NT2/D1 (cell line): ENCODE data around the gene CDO1.

Source experiments
- SUZ12 ChIP-seq: IDR thresholded peaks from 2 replicates; pipeline ENCODE4 v1.6.1; 2011; ENCODE audit not compliant: insufficient read length, insufficient read depth; ENCODE audit errors: extremely low read depth
- YY1 ChIP-seq: IDR thresholded peaks from 2 replicates; pipeline ENCODE4 v1.6.1; 2011; ENCODE audit not compliant: insufficient read length, insufficient read depth
- ZNF274 ChIP-seq: IDR thresholded peaks from 2 replicates; pipeline ENCODE4 v1.6.1; 2011; ENCODE audit warnings: mild to moderate bottlenecking, low read depth, low read length

- no peak for TF ChIP-seq SUZ12
- TF ChIP-seq ZNF274: no peak
- no peak for TF ChIP-seq YY1
Measured at GRCh38 chr5:115801152-115801551, 15.3 kb downstream of the CDO1 start.
